ENCODE data around the gene ZMAT3.

- TF ChIP-seq CTCF (IDR thresholded peaks at IDR 0.05) (no peak), POLR2A (IDR thresholded peaks at IDR 0.05) (no peak)
Measured at GRCh38 chr3:179067291-179067690, 4.3 kb downstream of the ZMAT3 start.

Data from Peyer's patch (tissue), 4 donors.